GM18507 (cell line): ENCODE data around the gene SNED1.
A peak's percentile ranks its signal among the peaks of the same experiment; 100 is the strongest.

ENCODE experiments used
- DNase-seq: peaks from one replicate; pipeline ENCODE4 v3.0.0; 2011; ENCODE audit warnings: low read depth; ENCODE audit not compliant: insufficient read length; ENCODE audit errors: extremely low spot score
- FAIRE-seq: peaks from 2 replicates; lab custom pipeline; 2011; peaks lifted over from hg19 to GRCh38; lab: Jason Lieb, UNC

Gene SNED1

DNA sequence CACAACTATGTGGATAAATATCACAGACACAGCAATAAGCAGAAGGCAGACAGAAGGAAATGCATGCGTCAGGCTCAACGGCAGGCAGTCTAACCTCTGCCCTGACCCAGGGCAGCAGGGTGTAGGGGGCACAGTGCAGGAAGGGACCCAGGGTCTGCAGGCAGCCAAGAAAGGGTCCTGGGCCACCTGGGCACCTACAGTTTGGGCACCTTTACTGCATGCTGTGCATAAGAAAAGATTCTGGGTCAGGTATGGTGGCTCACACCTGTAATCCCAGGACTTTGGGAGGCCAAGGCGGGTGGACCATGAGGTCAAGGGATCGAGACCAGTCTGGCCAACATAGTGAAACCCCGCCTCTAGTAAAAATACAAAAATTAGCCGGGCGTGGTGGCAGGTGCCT is 133.1 kb downstream of the SNED1 start:
- no peak for FAIRE-seq
- DNase-seq = no peak

DNA sequence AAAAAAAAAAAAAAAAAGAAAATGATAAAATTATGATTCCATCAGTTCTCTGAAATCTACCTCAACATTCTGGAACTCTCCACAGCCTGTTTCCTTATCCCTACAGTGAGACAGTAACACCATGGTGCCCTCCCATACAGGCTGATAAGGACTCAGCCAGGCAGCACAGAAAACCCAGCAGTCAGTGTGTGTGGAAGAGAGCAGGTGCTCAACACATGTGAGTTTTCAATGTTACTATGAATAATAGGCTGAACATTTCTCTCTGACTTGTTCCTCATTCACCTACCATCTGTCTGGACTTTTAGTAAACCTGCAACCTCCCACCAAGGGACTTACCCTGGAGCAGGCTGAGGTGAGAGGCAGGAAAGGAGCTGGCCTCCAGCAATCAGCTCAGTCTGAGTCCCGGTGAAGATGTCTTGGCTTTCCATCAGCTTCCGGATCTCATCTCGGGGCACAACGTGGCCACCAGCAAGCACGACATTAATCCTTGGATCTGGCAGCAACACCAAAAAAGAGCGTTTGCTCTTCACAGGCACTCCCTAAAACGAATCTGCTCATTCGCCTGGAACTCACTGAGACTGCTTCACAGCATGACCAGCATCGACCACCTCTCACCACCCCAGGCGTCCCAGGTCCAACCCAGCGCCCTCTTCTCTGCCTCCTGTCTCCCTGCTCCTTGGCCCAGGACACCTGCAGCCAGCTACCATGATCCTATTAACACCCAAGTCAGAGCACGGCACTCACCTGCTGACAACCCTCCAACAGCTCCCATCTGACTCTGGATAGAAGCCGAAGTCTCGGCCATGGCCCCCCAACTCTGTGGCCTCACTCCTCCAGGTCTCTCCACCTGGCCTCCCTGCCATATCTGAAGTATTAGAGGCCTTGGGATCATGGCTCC is 134.4 kb downstream of the SNED1 start:
- FAIRE-seq = peak; percentile 33
- no peak for DNase-seq

DNA sequence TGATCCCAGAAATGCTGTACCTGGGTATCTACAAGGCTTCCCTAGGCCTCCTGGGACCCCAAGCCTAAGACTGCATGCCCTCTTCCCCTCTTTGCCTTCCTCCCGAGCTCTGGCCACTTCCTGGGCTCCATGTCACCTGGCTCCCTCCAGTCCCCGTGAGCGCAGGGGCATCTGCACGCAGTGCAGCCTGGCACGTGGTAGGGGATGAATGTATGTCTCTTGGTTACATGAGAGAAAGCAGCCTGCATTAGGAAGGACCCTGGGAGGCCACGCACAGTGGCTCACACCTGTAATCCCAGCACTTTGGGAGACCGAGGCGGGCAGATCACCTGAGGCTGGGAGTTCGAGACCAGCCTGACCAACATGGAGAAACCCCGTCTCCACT is 135.0 kb downstream of the SNED1 start:
- no peak for FAIRE-seq

DNA sequence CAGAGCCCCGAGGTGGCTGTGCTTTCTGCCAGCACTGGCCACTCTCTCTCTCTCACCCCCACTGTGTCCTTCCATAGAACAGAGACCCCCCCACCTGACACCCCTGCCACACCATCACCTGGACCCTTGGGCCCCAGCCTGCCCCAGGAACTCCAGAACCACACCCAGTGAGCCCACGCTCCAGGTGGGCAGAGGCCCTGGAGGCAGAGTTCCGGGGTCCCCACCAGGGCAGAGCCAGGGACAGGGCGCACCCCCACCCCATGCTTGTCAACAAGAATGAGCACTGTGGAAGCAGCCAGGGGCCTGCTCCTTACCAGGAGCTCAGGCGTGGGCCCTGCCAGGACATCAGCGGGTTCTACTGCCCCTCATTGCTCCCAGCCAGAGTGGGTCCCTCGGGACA is 136.3 kb downstream of the SNED1 start:
- no peak for FAIRE-seq

More for the DNA sequence above, 135.0 kb downstream of the SNED1 start:
- DNase-seq = no peak

DNA sequence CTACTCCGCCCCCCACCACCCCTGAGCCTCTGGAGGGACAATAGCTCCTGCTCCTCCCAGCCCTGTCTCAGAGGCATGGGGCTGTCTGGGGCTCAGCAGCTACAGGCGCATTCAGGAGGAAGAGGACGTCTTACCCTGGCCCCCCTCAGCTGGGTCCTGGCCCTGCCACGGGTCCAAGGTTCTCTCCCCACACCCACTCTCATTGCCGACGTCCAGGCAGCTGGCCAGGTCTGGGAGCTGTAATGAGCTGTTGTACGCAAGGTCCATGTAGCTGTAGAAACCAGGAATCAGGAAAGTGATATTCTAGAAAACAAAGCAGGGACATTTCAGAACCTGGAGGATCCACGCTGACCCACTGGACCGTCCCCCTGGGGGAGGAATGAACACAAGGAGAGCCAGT is 137.3 kb downstream of the SNED1 start:
- FAIRE-seq (no peak), DNase-seq (no peak)

More for the DNA sequence above, 136.3 kb downstream of the SNED1 start:
- DNase-seq = no peak

DNA sequence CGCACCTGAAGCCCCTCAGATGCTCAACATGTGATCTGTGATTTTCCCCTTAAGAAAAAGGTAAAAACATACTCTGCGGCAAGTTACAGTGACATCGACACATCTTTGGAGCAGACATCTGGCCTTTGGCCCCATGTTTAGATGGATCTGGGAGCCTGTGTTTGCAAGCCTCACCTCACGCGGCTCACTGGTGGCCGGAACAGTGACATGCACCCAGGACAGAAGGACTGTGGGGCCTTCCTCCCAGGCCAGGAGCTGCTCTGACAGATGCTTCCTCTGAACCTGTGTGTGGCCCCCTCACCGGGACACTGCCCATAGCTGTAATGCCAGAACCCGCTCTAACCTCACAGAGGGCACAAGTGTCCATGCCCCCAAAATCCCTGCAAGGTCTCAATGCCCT is 137.8 kb downstream of the SNED1 start:
- FAIRE-seq (no peak), DNase-seq (no peak)

DNA sequence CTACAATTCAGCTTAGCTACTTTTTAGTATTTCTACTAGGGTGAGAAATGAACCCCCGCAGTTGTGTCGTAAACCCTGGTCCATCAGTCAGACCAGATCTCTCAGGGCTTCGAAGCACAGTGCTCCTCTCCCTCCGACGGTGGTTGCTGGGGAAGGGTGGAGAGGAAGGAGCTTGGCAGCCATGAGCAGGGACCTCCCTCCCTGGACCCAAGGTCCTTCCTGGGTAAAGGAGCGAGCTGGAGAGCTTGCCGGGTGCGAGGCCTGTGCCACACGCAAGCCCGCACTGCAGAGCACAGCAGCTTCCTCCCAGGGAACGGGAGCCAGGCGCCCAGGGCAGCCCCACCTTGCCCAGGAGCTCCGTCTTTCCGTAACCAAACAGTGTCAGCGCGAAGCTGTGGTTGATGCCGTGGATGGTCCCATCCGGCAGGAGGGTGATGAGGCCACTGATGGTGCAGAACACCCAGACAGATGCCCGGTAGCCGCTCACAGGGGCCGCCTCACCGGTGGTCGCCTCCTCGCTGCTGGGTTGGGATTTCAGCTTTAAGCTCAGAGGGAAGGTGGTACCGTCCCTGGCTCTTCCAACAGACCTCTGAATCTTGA is 138.3 kb downstream of the SNED1 start:
- FAIRE-seq = no peak
- DNase-seq = no peak

DNA sequence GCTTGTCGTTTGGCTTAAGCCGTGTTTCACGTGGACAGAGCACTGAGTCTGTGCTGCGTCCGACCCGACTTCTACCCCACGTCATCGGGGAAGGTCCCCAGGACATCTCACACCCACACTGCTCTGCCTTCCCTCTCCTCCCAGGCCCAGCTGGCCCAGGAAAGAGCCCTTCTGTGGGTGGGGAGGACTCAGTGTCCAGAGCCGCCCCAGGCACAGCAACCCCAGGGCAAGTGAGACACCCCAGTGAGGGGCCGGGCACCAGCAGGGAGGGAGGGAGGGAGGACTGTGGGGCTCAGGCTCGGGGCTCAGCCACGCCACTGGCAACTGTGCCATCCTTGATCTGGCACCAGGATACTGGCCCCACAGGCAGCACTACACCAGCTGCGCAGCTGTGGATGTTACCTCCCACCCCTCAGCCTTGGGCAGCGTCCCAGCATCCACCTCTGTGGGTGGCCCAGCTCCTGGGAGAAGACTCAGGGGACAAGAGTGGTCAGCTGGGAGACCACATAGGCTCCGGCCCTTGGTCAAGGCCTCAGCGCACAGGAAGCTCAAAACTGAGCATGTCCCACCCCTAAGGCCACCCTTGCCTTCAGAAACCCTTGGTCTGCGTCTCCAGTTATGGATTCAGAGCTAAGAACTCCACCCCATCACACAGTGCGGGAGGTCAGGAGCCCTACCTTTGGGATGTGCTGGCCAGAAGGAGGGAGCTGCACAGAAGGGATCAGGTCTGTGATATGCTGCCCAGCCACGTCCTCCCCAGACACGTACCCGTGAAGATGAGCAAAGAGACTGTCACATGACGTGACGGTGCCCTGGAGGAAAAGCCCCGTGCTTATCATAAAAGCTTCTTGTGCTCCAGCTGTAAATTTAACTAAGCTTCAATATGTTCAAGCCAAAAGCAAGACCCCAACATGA is 139.1 kb downstream of the SNED1 start:
- no peak for DNase-seq
- FAIRE-seq = no peak

DNA sequence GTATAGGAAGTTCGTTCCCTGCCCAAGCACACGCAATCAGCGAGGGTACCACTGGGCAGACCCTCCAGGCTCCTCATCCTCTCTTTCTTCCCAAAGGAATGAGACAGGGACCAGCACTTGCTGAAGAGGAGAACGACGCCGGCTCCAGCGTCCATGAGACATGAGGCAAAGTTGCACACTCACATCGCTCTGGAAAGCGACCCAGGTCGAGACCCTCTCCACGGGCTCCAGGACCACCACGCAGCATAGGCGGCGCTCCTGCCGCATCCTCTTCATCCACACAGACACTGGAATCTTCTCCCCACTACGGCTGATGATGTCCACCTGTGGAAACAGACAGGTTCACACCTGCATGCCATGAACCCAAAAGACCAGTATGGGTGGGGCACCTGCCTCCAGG is 140.1 kb downstream of the SNED1 start:
- DNase-seq (no peak), FAIRE-seq (no peak)

DNA sequence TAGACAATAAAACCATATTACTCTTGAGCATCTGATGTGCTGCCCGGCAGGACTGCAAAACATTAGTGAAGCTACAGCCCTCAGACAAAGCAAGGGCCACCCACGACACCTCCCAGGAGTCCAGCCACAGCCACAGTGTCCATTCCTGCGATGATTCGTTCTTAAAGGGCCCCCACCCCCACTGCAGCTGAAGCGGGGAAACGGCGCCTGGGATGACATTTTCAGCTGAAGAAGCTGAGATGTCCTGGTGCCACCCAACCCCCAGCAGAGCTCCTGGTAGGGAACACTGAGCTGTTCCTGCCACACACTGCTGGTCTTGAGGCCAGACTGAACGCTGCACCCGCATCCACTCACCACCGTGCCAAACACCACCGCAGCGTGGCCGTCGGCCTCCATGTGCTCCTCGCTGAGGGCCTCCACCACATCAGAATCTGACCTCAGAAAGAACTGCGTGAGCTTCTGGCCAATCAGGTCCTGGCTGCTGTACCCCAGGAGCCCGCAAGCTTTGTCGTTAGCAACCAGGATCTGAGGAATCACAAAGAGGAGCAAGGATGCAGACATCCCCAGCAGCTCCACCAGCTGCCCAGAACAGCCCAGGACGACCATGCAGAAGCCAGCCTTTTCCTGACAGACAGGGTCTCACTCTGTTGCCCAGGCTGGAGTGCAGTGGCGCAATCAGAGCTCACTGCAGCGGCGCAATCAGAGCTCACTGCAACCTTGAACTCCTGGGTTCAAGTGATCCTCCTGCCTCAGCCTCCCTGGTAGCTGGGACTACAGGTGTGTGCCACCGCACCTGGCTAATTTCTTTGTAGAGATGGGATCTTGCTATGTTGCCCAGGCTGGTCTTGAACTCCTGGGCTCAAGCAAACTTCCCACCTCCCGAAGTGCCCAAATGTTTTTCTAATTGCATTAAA is 141.4 kb downstream of the SNED1 start:
- DNase-seq = no peak

DNA sequence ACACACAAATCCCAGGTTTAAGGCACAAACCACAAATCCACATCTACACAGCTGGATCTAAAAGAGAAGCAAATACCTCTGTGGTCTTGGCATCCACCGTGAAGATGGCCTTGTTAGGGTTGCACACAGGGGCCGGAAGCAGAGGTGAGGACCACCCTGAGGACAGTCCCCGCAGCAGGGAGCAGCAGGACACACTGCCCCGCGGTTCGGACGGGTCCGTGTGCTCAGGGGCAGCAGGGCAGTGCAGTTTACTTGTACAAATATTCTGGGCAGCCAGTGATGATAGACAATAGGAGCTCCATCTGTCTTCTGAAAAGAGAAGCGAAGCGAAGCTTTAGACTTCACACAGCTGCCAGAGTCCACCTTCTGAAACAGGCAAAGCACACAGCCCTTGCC is 142.0 kb downstream of the SNED1 start:
- no peak for FAIRE-seq
- DNase-seq = no peak

More for the DNA sequence above, 141.4 kb downstream of the SNED1 start:
- FAIRE-seq = no peak

DNA sequence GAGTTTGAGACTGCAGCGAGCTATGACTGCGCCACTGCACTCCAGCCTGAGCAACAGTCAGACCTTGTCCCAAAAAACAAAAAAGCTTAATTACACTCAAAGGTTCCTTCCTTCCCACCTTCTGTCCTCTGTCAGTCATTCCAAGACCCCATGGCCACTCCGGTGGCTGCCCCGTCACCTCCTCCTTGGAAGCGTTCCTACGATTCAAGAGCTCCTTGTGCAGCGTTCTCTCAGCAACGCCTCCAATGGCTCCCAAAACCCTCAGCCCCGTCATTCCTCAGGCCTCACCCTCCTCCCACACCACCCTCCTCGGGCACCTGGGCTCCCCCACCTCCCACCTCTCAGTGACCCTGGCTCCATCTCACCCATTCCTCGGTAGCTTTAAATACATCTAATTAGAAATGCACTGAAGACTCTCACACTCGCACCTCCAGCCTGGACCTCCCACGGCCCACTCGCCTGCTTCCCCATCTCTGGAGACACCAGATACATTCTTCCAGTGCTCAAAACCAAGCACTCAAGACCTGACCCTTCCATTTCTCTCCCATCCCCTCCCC is 142.9 kb downstream of the SNED1 start:
- FAIRE-seq = no peak
- no peak for DNase-seq

DNA sequence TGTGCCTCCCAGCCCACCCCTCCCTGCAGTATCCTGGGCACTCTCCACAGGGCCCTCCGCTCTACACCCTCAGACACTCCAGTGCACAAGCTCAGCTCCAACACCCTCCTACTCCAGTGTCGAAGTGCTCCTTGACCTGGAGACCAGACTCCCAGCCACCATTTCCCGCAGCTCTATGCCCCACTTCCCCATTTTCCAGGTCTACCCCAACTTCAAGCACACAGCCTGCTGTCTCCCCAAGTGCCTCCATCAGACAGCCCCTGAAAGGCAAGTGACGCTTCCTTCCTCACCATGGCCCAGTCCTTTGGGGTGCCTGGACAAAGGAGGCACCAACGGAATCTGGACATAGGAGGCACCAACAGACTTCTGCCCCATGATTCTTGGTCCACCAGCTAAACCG is 143.6 kb downstream of the SNED1 start:
- DNase-seq (no peak), FAIRE-seq (no peak)

DNA sequence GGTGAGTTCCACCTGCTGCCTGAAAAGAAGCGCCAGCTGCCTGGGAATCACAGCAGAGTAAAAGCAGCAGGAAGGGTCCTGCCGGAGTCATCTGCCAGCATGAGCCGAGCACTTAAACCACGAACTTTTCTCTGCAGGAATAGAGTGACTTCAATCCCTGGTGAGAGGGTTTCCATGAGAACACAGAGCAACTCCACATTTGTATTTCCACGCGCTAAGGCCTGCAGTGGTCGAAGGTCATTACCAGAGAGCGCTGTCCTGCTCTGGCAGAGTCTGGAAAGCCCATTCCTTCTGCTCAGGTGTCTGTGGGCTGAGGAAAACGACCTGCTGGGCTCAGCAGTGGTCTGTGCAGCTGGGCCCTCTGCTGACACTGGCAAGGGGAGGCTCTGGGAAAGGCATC is 144.2 kb downstream of the SNED1 start:
- DNase-seq = no peak
- no peak for FAIRE-seq
